C4-2B (cell line): ENCODE results near the gene BIN2.
"Not testable (repeated sequence)": the region's sequence is repeated elsewhere in the genome, so short reads cannot be mapped to it uniquely, and the experiment has no call there.

Experiments
- H3K27ac ChIP-seq: fragments of 450-650 bp; 2 replicates; pipeline ENCODE4 v1.5.1; 2017
- ZFX ChIP-seq: fragments of 450-650 bp; IDR thresholded peaks from 2 replicates; pipeline ENCODE4 v1.6.1; 2017
- TF ChIP-seq, protein P1 (sequence below): fragments of 450-650 bp; conservative IDR thresholded peaks from 2 replicates; pipeline ENCODE4 v1.5.1; 2017; ENCODE audit warnings: mild to moderate bottlenecking

Gene BIN2

GRCh38 chr12:51307655-51308593, 16.1 kb downstream of the BIN2 start:
- TF ChIP-seq ZFX, result no peak
- TF ChIP-seq, protein P1, sequence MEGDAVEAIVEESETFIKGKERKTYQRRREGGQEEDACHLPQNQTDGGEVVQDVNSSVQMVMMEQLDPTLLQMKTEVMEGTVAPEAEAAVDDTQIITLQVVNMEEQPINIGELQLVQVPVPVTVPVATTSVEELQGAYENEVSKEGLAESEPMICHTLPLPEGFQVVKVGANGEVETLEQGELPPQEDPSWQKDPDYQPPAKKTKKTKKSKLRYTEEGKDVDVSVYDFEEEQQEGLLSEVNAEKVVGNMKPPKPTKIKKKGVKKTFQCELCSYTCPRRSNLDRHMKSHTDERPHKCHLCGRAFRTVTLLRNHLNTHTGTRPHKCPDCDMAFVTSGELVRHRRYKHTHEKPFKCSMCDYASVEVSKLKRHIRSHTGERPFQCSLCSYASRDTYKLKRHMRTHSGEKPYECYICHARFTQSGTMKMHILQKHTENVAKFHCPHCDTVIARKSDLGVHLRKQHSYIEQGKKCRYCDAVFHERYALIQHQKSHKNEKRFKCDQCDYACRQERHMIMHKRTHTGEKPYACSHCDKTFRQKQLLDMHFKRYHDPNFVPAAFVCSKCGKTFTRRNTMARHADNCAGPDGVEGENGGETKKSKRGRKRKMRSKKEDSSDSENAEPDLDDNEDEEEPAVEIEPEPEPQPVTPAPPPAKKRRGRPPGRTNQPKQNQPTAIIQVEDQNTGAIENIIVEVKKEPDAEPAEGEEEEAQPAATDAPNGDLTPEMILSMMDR, result no peak

DNA sequence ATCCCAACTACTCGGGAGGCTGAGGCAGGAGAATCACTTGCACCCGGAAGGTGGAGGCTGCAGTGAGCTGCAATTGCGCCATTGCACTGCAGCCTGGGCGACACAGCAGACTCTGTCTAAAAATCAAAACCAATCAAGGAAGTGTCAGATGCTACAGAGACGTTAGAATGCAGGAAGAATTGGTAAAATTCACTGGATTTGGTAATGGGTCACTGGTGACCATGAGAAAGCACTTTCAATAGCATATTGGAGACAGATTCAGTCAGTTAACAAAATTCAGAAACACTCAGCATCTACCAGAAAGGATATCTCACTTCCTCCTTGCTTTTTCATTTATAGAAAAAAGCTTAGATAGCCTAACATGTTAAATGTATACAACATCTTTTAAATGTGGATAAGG, 17.5 kb downstream of the BIN2 start:
- TF ChIP-seq ZFX, result no peak
- TF ChIP-seq, protein P1, result no peak

More at GRCh38 chr12:51307655-51308593, 16.1 kb downstream of the BIN2 start:
- H3K27ac ChIP-seq, result no peak overlapping the region

GRCh38 chr12:51300768-51301167, 23.2 kb downstream of the BIN2 start:
- H3K27ac ChIP-seq, result not testable (repeated sequence)

More for the DNA sequence above, 17.5 kb downstream of the BIN2 start:
- no peak overlapping the region for H3K27ac ChIP-seq

DNA sequence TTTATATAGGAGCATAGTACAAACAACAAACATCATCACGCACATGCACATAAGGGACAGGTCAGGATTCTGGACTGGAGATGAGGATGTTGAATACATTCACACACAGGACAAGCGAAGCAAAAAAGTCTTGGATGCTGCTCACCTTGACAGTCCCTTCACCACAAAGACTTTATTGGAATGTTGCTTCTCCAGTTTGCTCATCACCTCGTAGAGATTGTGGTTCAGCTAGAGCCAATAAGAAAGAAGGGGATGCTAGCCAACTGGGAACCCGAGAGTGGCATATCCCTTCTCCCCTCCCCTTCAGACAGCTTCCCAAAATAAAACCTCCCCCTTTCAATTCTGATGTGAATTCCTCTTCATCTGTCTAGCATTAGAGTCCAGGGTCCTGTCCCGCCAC, 28.3 kb downstream of the BIN2 start:
- H3K27ac ChIP-seq, result no peak overlapping the region
- no peak for TF ChIP-seq ZFX
- TF ChIP-seq, protein P1, result no peak

GRCh38 chr12:51294097-51294496, 29.9 kb downstream of the BIN2 start:
- H3K27ac ChIP-seq, result not testable (repeated sequence)

DNA sequence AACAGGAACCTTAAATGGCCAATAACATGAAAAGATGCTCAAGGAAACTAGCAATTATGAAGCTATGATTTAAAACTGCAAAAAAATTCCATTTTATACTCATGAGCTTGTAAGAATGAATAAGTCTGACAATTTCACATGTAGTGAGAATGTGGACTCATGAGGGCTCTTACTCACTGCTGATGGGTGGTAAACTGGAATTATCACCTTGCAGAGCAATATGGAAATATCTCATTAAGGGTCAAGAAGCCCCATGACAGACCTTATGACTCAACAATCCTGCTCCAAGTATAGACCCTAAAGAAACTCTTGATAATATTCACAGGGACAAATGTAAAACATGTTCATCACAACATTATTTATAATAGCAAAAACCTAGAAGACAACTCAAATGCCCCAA, 30.3 kb downstream of the BIN2 start:
- no peak for TF ChIP-seq ZFX
- TF ChIP-seq, protein P1, result no peak
- H3K27ac ChIP-seq, result no peak overlapping the region

GRCh38 chr12:51291603-51292513, 32.1 kb downstream of the BIN2 start:
- H3K27ac ChIP-seq, result not testable (repeated sequence)

GRCh38 chr12:51285843-51286242, 38.1 kb downstream of the BIN2 start:
- no peak overlapping the region for H3K27ac ChIP-seq
- TF ChIP-seq ZFX, result no peak

- TF ChIP-seq, protein P1, result no peak
- no peak for TF ChIP-seq ZFX
- H3K27ac ChIP-seq, result no peak overlapping the region
Measured at GRCh38 chr12:51281202-51281924, 42.6 kb downstream of the BIN2 start.
